RWPE1 (cell line): Measurements from ENCODE around the gene TOMM20.

Experiments used
- CTCF ChIA-PET: fragments of 350-600 bp; sonication (Branson Sonifier 250); formaldehyde crosslinking; extraction: SDS; loops from one replicate; lab custom pipeline; 2021; lab: Yijun Ruan, JAX
- POLR2A ChIA-PET: fragments of 400-600 bp; formaldehyde crosslinking; extraction: SDS; loops from one replicate; lab custom pipeline; 2020; ENCODE audit warnings: antibody characterized with exemption; ENCODE audit not compliant: low non-redundant PET; lab: Yijun Ruan, JAX
- DNase-seq: peaks from one replicate; pipeline ENCODE4 v3.0.0; 2012; ENCODE audit warnings: low spot score
- H3K27ac ChIP-seq: fragments of 450-650 bp; 2 replicates; pipeline ENCODE4 v1.5.1; 2017
- TF ChIP-seq, protein P1 (sequence below): fragments of 450-650 bp; conservative IDR thresholded peaks from 2 replicates; pipeline ENCODE4 v1.5.1; 2017; ENCODE audit warnings: low read depth, mild to moderate bottlenecking

Gene TOMM20

DNA sequence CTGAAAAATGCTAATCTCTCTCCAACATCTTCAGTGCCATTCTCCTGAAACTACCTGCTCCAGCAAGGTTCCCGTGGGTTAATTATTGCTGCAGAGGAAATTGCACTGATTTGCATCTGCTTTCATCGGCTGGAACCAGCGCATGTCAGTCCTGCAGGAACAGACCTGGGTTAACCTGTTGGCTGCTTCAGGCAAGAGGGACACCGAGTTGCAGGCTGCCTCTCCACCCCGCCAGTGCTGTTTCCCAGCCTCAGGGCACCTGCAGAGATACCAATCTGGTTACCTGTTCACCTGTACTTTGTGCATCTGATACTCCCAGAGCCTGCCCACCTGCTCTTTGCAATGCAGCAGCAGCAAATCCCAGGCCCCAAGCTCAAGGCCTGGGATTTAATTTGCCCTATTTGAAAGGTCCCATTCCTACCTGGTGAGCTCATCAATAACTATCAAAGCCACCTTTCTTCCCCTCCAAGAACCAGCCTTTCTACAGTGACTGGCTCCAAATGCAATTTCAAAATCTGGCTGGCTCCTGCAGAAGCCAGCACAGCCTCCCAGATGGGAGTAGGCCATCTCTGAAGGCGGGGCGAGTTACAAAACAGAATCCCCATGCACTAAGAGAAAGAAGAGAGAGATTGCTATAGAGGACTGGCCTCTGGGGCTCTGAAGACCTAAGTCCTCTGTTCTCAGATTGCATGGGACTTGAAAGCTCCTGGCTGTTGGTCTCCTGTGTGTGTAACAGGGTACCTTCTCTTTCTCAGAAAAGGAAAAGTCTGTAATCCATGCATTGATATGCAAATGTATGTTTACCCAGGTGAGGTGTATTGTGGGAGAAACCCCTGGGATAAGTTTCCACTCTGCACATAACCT is 67.8 kb downstream of the TOMM20 start:
- ChIA-PET POLR2A (interaction anchor here (0.5 kb wide), 1 partner anchor 135 kb away, joined by 4 read pairs; no protein-coding TSS in a partner anchor), CTCF (no interaction called here)
- DNase-seq: no peak
- TF ChIP-seq, protein P1, sequence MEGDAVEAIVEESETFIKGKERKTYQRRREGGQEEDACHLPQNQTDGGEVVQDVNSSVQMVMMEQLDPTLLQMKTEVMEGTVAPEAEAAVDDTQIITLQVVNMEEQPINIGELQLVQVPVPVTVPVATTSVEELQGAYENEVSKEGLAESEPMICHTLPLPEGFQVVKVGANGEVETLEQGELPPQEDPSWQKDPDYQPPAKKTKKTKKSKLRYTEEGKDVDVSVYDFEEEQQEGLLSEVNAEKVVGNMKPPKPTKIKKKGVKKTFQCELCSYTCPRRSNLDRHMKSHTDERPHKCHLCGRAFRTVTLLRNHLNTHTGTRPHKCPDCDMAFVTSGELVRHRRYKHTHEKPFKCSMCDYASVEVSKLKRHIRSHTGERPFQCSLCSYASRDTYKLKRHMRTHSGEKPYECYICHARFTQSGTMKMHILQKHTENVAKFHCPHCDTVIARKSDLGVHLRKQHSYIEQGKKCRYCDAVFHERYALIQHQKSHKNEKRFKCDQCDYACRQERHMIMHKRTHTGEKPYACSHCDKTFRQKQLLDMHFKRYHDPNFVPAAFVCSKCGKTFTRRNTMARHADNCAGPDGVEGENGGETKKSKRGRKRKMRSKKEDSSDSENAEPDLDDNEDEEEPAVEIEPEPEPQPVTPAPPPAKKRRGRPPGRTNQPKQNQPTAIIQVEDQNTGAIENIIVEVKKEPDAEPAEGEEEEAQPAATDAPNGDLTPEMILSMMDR: no peak
- 0 out of 2 replicates have a peak overlapping the region, but pooled peaks have one; percentile 2 for H3K27ac ChIP-seq
